Liver (tissue), 9 donors: Measurements from ENCODE around the gene TIA1. TPM values are rescaled to one million over a fixed set of nuclear protein-coding genes. Genes with fewer than 3 reads are reported as not detected.

Experiments
- DNase-seq: peaks from one replicate; pipeline ENCODE4 v3.0.0-alpha.2; 2017; ENCODE audit warnings: low spot score
- H3K27ac ChIP-seq, 2 donors: one replicate each; pipeline ENCODE4 v1.7.0; 2013; ENCODE audit warnings: inconsistent platforms in 2 of 2, low read length in 2 of 2, control low read depth in 1 of 2, low read depth in 1 of 2, mild to moderate bottlenecking in 1 of 2
- H3K27me3 ChIP-seq, 4 donors: one replicate each; pipeline versions ENCODE4 v1.6.1 to v1.7.0; 2013; ENCODE audit warnings: low read length in 3 of 4, inconsistent platforms in 1 of 4, mild to moderate bottlenecking in 1 of 4, moderate library complexity in 1 of 4; ENCODE audit not compliant: control insufficient read depth in 4 of 4, insufficient read depth in 4 of 4
- H3K36me3 ChIP-seq, 4 donors: one replicate each; pipeline versions ENCODE4 v1.6.1 to v1.7.0; 2013; ENCODE audit warnings: low read length in 3 of 4, mild to moderate bottlenecking in 3 of 4, low read depth in 1 of 4, moderate library complexity in 1 of 4; ENCODE audit not compliant: control insufficient read depth in 4 of 4, insufficient read depth in 3 of 4
- H3K4me1 ChIP-seq, 4 donors: one replicate each; pipeline versions ENCODE4 v1.6.1 to v1.7.0; 2013; ENCODE audit warnings: low read length in 3 of 4, mild to moderate bottlenecking in 3 of 4, moderate library complexity in 1 of 4; ENCODE audit not compliant: control insufficient read depth in 4 of 4, insufficient read depth in 4 of 4
- H3K4me3 ChIP-seq, 3 donors: one replicate each; pipeline versions ENCODE4 v1.6.1 to v1.7.0; 2013; ENCODE audit warnings: low read length in 3 of 3, control low read depth in 1 of 3, low read depth in 1 of 3, mild to moderate bottlenecking in 1 of 3
- H3K9ac ChIP-seq, 2 donors: one replicate each; pipeline ENCODE4 v1.7.0; 2013; ENCODE audit warnings: low read length in 2 of 2, mild to moderate bottlenecking in 2 of 2, moderate library complexity in 2 of 2, control low read depth in 1 of 2, low read depth in 1 of 2
- H3K9me3 ChIP-seq, 4 donors: one replicate each; pipeline versions ENCODE4 v1.6.1 to v1.7.0; 2013; ENCODE audit warnings: low read length in 3 of 4; ENCODE audit not compliant: control insufficient read depth in 4 of 4
- ATF3 ChIP-seq: IDR thresholded peaks from 2 replicates; pipeline ENCODE4 v1.6.1; 2016; ENCODE audit warnings: antibody characterized with exemption
- CTCF ChIP-seq: fragments of 150-350 bp; IDR thresholded peaks from 2 replicates; pipeline ENCODE4 v1.5.1; 2017; ENCODE audit warnings: improper control_type of control experiment, low read depth, low read length; ENCODE audit not compliant: missing input control
- EGR1 ChIP-seq, 2 donors: IDR thresholded peaks; 2 replicates each; pipeline ENCODE4 v1.6.1; 2016 to 2018; ENCODE audit warnings: antibody characterized with exemption in 2 of 2, low read depth in 2 of 2
- FOXA1 ChIP-seq: IDR thresholded peaks from 2 replicates; pipeline ENCODE4 v1.6.1; 2016; ENCODE audit warnings: antibody characterized with exemption
- FOXA2 ChIP-seq: IDR thresholded peaks from 2 replicates; pipeline ENCODE4 v1.6.1; 2016; ENCODE audit warnings: antibody characterized with exemption
- GABPA ChIP-seq, 2 donors: IDR thresholded peaks in 1 of 2; conservative IDR thresholded peaks in 1 of 2; 2 replicates each; pipeline ENCODE4 v1.6.1; 2016; ENCODE audit warnings: antibody characterized with exemption in 2 of 2, mild to moderate bottlenecking in 1 of 2, moderate library complexity in 1 of 2
- HNF4A ChIP-seq, 2 donors: conservative IDR thresholded peaks; 2 replicates each; pipeline ENCODE4 v1.6.1; 2016; ENCODE audit warnings: antibody characterized with exemption in 2 of 2, mild to moderate bottlenecking in 2 of 2
- HNF4G ChIP-seq: IDR thresholded peaks from 2 replicates; pipeline ENCODE4 v1.6.1; 2016; ENCODE audit warnings: antibody characterized with exemption
- JUND ChIP-seq, 2 donors: IDR thresholded peaks; 2 replicates each; pipeline ENCODE4 v1.6.1; 2016; ENCODE audit warnings: antibody characterized with exemption in 2 of 2
- NR2F2 ChIP-seq: IDR thresholded peaks from 2 replicates; pipeline ENCODE4 v1.6.1; 2016; ENCODE audit warnings: antibody characterized with exemption
- RAD21 ChIP-seq, 2 donors: IDR thresholded peaks; 2 replicates each; pipeline ENCODE4 v1.6.1; 2016; ENCODE audit warnings: antibody characterized with exemption in 2 of 2, mild to moderate bottlenecking in 2 of 2
- RXRA ChIP-seq, 2 donors: IDR thresholded peaks; 2 replicates each; pipeline ENCODE4 v1.6.1; 2017 to 2018; ENCODE audit warnings: antibody characterized with exemption in 2 of 2, mild to moderate bottlenecking in 1 of 2
- SP1 ChIP-seq: IDR thresholded peaks from 2 replicates; pipeline ENCODE4 v1.6.1; 2018; ENCODE audit warnings: antibody characterized with exemption, mild to moderate bottlenecking
- TAF1 ChIP-seq: conservative IDR thresholded peaks from 2 replicates; pipeline ENCODE4 v1.6.1; 2016; ENCODE audit warnings: antibody characterized with exemption, mild to moderate bottlenecking
- YY1 ChIP-seq: IDR thresholded peaks from 2 replicates; pipeline ENCODE4 v1.6.1; 2016; ENCODE audit warnings: antibody characterized with exemption, mild to moderate bottlenecking
- ZBTB33 ChIP-seq: IDR thresholded peaks from 2 replicates; pipeline ENCODE4 v1.6.1; 2016; ENCODE audit warnings: antibody characterized with exemption
- WGBS: extraction: QIAGEN DNeasy Blood & Tissue Kit; methylation state at CpG from one replicate; pipeline ENCODE4 v1.1.7; 2013; 5-methylcytosine and 5-hydroxymethylcytosine counted together
- polyA plus RNA-seq, 2 donors: library from polyadenylated mRNA; stranded (reverse) in 1 of 2; unstranded in 1 of 2; fragments of 200-250 nt in 1 of 2; fragments of >200 nt in 1 of 2; fragmentation: Nextera tagmentation in 1 of 2; extraction: Ambion mirVana in 1 of 2; gene quantifications; one replicate each; pipeline versions ENCODE4 v1.2.1 to v1.2.3, GENCODE V29; 2013 to 2015
- total RNA-seq, 2 donors: library from RNA; depleted of rRNA; stranded (reverse); fragments of >200 nt; gene quantifications; one replicate each; pipeline ENCODE4 v1.2.3, GENCODE V29; 2014
- TF ChIP-seq, protein P1 (sequence below): IDR thresholded peaks from 2 replicates; pipeline ENCODE4 v1.6.1; 2016; ENCODE audit warnings: antibody characterized with exemption
- TF ChIP-seq, protein P2 (sequence below): IDR thresholded peaks from 2 replicates; pipeline ENCODE4 v1.6.1; 2016; ENCODE audit warnings: antibody characterized with exemption, mild to moderate bottlenecking
- donor health status: healthy.
- donor health status: healthy.
- donor health status: healthy.
- donor health status: healthy.
- donor health status: healthy.

The TIA1 gene
- total and polyA plus RNA-seq, 4 donors: 10.2 to 56.2 (median 46.6) TPM

- no peaks in the 10 kb centered on the region for H3K27me3 ChIP-seq
- no peak for TF ChIP-seq RAD21 (IDR thresholded peaks at IDR 0.05)
- no peak for TF ChIP-seq FOXA1
- TF ChIP-seq TAF1: no peak
- TF ChIP-seq, protein P1, sequence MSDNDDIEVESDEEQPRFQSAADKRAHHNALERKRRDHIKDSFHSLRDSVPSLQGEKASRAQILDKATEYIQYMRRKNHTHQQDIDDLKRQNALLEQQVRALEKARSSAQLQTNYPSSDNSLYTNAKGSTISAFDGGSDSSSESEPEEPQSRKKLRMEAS: no peak
- TF ChIP-seq GABPA (IDR thresholded peaks at IDR 0.05 in 1 of 2, conservative IDR thresholded peaks at IDR 0.05 in 1 of 2): no peak
- no peak for TF ChIP-seq HNF4A (conservative IDR thresholded peaks at IDR 0.05)
- TF ChIP-seq SP1: no peak
- no peak for TF ChIP-seq YY1
- no peak for TF ChIP-seq RXRA (IDR thresholded peaks at IDR 0.05)
- TF ChIP-seq NR2F2: no peak
- no peak for TF ChIP-seq ATF3
- TF ChIP-seq CTCF: no peak
- no peak for TF ChIP-seq HNF4G
- no peak for TF ChIP-seq ZBTB33
- no peak for TF ChIP-seq FOXA2
- TF ChIP-seq EGR1 (IDR thresholded peaks at IDR 0.05; ENCODE audit: low read depth in 2 of 2): no peak
- H3K27ac ChIP-seq: no peak overlapping the region
- H3K9me3 ChIP-seq: no peaks in the 10 kb centered on the region
- H3K4me3 ChIP-seq: no peak overlapping the region
- H3K9ac ChIP-seq: no peak overlapping the region
- DNase-seq: no peak
- 94% methylated on average over 3 of the region's 3 CpGs for WGBS
- no peaks in the 10 kb centered on the region for H3K4me1 ChIP-seq
- H3K36me3 ChIP-seq: peaks cover 7 to 38% (median 27%) of the 10 kb centered on the region in 4 donors
These were observed 33.4 kb downstream of the TIA1 start for GRCh38 chr2:70214953-70215549.

- Histone ChIP-seq H3K27ac (no peak overlapping the region), H3K36me3 (peaks cover 7 to 32% (median 24%) of the 10 kb centered on the region in 4 donors), H3K27me3 (no peaks in the 10 kb centered on the region), H3K9me3 (no peaks in the 10 kb centered on the region), H3K9ac (no peak overlapping the region), H3K4me1 (no peaks in the 10 kb centered on the region), H3K4me3 (no peak overlapping the region)
- WGBS: 96% methylated on average over 1 of the region's 1 CpG
- no peak for TF ChIP-seq HNF4A (conservative IDR thresholded peaks at IDR 0.05)
- TF ChIP-seq, protein P1: no peak
- TF ChIP-seq, protein P2, sequence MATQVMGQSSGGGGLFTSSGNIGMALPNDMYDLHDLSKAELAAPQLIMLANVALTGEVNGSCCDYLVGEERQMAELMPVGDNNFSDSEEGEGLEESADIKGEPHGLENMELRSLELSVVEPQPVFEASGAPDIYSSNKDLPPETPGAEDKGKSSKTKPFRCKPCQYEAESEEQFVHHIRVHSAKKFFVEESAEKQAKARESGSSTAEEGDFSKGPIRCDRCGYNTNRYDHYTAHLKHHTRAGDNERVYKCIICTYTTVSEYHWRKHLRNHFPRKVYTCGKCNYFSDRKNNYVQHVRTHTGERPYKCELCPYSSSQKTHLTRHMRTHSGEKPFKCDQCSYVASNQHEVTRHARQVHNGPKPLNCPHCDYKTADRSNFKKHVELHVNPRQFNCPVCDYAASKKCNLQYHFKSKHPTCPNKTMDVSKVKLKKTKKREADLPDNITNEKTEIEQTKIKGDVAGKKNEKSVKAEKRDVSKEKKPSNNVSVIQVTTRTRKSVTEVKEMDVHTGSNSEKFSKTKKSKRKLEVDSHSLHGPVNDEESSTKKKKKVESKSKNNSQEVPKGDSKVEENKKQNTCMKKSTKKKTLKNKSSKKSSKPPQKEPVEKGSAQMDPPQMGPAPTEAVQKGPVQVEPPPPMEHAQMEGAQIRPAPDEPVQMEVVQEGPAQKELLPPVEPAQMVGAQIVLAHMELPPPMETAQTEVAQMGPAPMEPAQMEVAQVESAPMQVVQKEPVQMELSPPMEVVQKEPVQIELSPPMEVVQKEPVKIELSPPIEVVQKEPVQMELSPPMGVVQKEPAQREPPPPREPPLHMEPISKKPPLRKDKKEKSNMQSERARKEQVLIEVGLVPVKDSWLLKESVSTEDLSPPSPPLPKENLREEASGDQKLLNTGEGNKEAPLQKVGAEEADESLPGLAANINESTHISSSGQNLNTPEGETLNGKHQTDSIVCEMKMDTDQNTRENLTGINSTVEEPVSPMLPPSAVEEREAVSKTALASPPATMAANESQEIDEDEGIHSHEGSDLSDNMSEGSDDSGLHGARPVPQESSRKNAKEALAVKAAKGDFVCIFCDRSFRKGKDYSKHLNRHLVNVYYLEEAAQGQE: no peak
- TF ChIP-seq JUND (IDR thresholded peaks at IDR 0.05): no peak
- TF ChIP-seq YY1: no peak
- no peak for TF ChIP-seq ATF3
- no peak for TF ChIP-seq NR2F2
- no peak for TF ChIP-seq TAF1
- TF ChIP-seq FOXA2: no peak
- TF ChIP-seq FOXA1: no peak
- no peak for TF ChIP-seq EGR1 (IDR thresholded peaks at IDR 0.05; ENCODE audit: low read depth in 2 of 2)
- TF ChIP-seq RXRA (IDR thresholded peaks at IDR 0.05): no peak
- no peak for DNase-seq
These were observed 34.1 kb downstream of the TIA1 start for GRCh38 chr2:70214365-70214764.
